ENCODE results near the gene FAM174B.

- TF ChIP-seq POLR2A (IDR thresholded peaks at IDR 0.05) (no peak), POLR2AphosphoS5 (IDR thresholded peaks at IDR 0.05) (no peak), EP300 (IDR thresholded peaks at IDR 0.05) (no peak)
- TF ChIP-seq, protein P1, sequence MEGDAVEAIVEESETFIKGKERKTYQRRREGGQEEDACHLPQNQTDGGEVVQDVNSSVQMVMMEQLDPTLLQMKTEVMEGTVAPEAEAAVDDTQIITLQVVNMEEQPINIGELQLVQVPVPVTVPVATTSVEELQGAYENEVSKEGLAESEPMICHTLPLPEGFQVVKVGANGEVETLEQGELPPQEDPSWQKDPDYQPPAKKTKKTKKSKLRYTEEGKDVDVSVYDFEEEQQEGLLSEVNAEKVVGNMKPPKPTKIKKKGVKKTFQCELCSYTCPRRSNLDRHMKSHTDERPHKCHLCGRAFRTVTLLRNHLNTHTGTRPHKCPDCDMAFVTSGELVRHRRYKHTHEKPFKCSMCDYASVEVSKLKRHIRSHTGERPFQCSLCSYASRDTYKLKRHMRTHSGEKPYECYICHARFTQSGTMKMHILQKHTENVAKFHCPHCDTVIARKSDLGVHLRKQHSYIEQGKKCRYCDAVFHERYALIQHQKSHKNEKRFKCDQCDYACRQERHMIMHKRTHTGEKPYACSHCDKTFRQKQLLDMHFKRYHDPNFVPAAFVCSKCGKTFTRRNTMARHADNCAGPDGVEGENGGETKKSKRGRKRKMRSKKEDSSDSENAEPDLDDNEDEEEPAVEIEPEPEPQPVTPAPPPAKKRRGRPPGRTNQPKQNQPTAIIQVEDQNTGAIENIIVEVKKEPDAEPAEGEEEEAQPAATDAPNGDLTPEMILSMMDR (IDR thresholded peaks at IDR 0.05): no peak
Measured at GRCh38 chr15:92663250-92663951, 7.8 kb upstream of the FAM174B start.
